Stomach (tissue), 9 donors: Measurements from ENCODE around the gene LRRFIP1. TPM values are rescaled to one million over a fixed set of nuclear protein-coding genes. Genes with fewer than 3 reads are reported as not detected.

Source experiments
- DNase-seq, 2 donors: peaks; one replicate each; pipeline versions ENCODE4 v3.0.0 to v3.0.0-alpha.2; 2013 to 2019
- H3K27ac ChIP-seq, 5 donors: fragments of 200-600 bp in 4 of 5; sonication (generic) in 4 of 5; one replicate each; pipeline ENCODE4 v1.5.1; 2013 to 2019; ENCODE audit warnings: mild to moderate bottlenecking in 1 of 5, moderate library complexity in 1 of 5
- H3K27me3 ChIP-seq, 3 donors: fragments of 200-600 bp; sonication (generic); one replicate each; pipeline ENCODE4 v1.5.1; 2017 to 2019; ENCODE audit warnings: mixed run types in 1 of 3
- H3K36me3 ChIP-seq, 4 donors: fragments of 200-600 bp; sonication (generic); 1 replicate in 3 of 4; 2 replicates in 1 of 4; pipeline ENCODE4 v1.5.1; 2016 to 2019
- H3K4me1 ChIP-seq, 4 donors: fragments of 200-600 bp; sonication (generic); one replicate each; pipeline ENCODE4 v1.5.1; 2016 to 2019
- H3K4me3 ChIP-seq, 4 donors: fragments of 200-600 bp; sonication (generic) in 3 of 4; one replicate each; pipeline ENCODE4 v1.5.1; 2016 to 2019; ENCODE audit warnings: mild to moderate bottlenecking in 1 of 4
- H3K9me3 ChIP-seq, 4 donors: fragments of 200-600 bp; sonication (generic); one replicate each; pipeline ENCODE4 v1.5.1; 2016 to 2019
- EP300 ChIP-seq: sonication (generic); formaldehyde crosslinking; IDR thresholded peaks from one replicate; pipeline ENCODE4 v1.6.1; 2017; ENCODE audit warnings: antibody characterized with exemption
- POLR2A ChIP-seq, 4 donors: fragments of 450-650 bp; IDR thresholded peaks; one replicate each; pipeline ENCODE4 v1.6.1; 2016; ENCODE audit warnings: antibody characterized with exemption in 4 of 4, control low read depth in 2 of 4, mild to moderate bottlenecking in 1 of 4, moderate library complexity in 1 of 4
- POLR2AphosphoS5 ChIP-seq, 3 donors: sonication (generic); formaldehyde crosslinking; IDR thresholded peaks; one replicate each; pipeline ENCODE4 v1.6.1; 2016; ENCODE audit warnings: antibody characterized with exemption in 3 of 3
- WGBS, 5 donors: extraction: QIAGEN DNeasy Blood & Tissue Kit in 3 of 5; methylation state at CpG; one replicate each; pipeline versions ENCODE4 v1.1.5 to v1.1.7; 2013 to 2018; 5-methylcytosine and 5-hydroxymethylcytosine counted together
- intact Hi-C: fragments of 100-400 bp; cut with DNase I; formaldehyde crosslinking; loops from one replicate; pipeline ENCODE4 v1.15.1; 2023; ENCODE audit warnings: low total_unique reads
- polyA plus RNA-seq, 3 donors: library from polyadenylated mRNA; stranded (reverse); fragments of 200-250 nt; gene quantifications; one replicate each; pipeline ENCODE4 v1.2.3, GENCODE V29; 2013
- total RNA-seq, 5 donors: library from RNA; depleted of rRNA; stranded (reverse); fragments of >200 nt; gene quantifications; one replicate each; pipeline versions ENCODE4 v1.1.0 to v1.2.3, GENCODE V29; 2014 to 2016
- TF ChIP-seq, protein P1 (sequence below), 7 experiments: fragments of 450-650 bp in 4 of 7; fragments of 200-600 bp in 3 of 7; sonication (generic) in 3 of 7; IDR thresholded peaks; one replicate each; pipeline ENCODE4 v1.5.1; 2016 to 2019; ENCODE audit warnings: antibody characterized with exemption in 7 of 7, control low read depth in 2 of 7, mild to moderate bottlenecking in 1 of 7
- donor health status: healthy with polysubstance abuse.
- donor health status: Bipolar disorder and iron deficiency.
- donor health status: healthy.

The LRRFIP1 gene
- total and polyA plus RNA-seq, 8 donors = 31.6 to 201 (median 130) TPM

DNA sequence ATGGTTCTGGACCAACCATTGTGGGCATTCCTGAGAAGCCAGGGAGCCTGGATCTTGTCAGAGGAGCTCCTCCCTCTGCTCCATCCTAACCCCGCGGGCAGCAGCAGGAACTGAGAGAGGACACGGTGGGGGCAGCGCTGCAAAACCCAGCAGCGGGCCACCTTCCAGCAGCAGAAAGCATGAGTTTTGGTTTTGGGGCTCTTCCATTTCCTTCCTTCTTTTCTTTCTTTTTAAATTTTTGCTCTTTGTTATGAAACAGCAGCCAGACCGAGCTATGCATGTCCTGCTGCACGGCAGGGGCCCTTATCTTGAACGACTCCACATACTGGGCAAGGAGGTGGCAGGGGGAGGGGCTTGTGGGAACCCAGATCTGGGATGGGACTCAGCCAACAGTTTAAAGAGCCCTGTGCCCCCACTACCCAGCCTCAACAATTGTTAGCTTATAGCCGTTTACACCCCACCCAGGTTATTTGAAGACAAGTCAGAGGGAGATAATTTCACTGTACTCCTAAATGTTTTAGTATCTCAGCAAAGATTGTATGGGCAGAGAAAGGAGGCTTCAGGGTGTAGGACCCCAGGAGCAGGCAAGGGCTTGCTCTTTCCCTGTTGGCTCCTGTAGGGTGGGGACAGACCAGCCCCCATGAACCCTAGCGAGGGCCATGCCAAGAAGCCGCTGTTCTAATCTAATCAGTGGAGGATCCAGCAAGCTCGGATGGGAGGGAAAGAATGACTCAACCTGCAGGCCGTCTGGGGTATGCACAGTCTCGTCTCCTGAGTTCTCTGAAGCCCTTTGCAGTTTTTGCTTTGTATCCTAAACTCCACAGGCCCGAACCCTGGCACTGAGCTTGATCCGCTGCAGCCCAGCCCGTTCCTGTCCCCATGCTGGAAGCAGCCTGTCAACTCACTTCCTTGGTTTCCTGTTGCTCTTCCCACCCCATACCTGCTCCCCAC is 75.3 kb downstream of the LRRFIP1 start:
- H3K4me1 ChIP-seq = peaks cover 98 to 100% (median 99%) of the 10 kb centered on the region in 4 donors
- H3K9me3 ChIP-seq = no peaks in the 10 kb centered on the region
- DNase-seq = peak; percentile 65 to 72
- H3K36me3 ChIP-seq = no peaks in the 10 kb centered on the region
- 7 to 10% (median 8%) methylated on average over 16 to 17 of the region's 17 CpGs for WGBS, 5 donors
- TF ChIP-seq, protein P1, sequence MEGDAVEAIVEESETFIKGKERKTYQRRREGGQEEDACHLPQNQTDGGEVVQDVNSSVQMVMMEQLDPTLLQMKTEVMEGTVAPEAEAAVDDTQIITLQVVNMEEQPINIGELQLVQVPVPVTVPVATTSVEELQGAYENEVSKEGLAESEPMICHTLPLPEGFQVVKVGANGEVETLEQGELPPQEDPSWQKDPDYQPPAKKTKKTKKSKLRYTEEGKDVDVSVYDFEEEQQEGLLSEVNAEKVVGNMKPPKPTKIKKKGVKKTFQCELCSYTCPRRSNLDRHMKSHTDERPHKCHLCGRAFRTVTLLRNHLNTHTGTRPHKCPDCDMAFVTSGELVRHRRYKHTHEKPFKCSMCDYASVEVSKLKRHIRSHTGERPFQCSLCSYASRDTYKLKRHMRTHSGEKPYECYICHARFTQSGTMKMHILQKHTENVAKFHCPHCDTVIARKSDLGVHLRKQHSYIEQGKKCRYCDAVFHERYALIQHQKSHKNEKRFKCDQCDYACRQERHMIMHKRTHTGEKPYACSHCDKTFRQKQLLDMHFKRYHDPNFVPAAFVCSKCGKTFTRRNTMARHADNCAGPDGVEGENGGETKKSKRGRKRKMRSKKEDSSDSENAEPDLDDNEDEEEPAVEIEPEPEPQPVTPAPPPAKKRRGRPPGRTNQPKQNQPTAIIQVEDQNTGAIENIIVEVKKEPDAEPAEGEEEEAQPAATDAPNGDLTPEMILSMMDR (IDR thresholded peaks at IDR 0.05) = no peak
- TF ChIP-seq POLR2AphosphoS5 (IDR thresholded peaks at IDR 0.05) = peak in 2 of 3 donors; percentile 26 to 31
- H3K4me3 ChIP-seq = peak overlapping the region; percentile 3 to 24 (median 15)
- intact Hi-C loops = no loop called here
- H3K27me3 ChIP-seq = no peaks in the 10 kb centered on the region
- H3K27ac ChIP-seq = peak overlapping the region; percentile 11 to 99 (median 98)

DNA sequence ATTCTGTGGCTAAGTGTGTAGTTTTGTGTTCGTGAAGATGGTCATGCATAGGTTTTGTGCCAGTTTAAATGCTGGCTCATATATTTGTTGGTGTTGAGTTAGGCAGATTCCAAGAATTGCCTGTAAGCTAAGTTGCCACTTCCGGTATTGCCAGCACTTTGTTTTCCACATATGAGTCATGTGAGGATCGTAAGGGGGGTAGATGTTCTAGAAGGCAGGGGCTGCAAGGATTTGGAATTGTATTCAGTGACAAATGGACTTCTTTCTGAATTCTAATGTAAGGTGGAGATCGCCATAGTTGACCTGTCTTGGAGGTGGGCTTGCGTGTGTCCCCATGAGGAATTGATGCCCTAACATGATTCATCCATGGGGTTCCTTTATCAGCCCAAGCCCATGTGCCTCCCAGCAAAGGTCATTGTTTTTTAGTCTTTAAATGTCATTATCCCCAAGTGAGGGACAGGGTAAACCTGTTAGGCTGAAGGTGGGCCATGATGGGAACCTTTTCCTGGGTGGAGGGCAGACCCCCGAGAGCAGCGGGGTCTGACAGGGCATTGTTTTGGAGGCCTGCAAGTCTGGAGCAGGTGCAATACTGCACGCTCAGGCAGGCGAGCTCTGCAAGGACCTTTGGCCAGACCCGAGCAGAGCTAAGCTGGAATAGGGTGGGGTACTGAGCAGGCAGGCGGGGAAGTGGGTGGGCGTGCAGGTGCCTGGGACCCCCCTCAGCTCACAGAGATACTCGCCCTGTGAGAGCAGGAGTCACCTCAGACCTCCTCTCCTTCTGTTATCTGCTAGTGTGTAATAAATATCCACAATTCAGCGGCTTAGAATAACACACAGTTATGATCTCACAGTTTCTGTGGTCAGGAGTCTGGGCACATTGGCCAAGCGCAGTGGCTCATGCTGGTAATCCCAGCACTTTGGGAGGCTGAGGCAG is 77.4 kb downstream of the LRRFIP1 start:
- Histone ChIP-seq H3K4me3 (no peak overlapping the region), H3K4me1 (peaks cover 81 to 94% (median 86%) of the 10 kb centered on the region in 4 donors), H3K36me3 (peaks cover 12 to 16% (median 15%) of the 10 kb centered on the region in 4 donors), H3K27ac (peak overlapping the region in 4 of 5 donors; percentile 96 to 99 (median 98)), H3K9me3 (no peaks in the 10 kb centered on the region), H3K27me3 (no peaks in the 10 kb centered on the region)
- intact Hi-C loops = no loop called here
- 67 to 85% (median 74%) methylated on average over 15 of the region's 15 CpGs for WGBS, 5 donors
- no peak for DNase-seq
- TF ChIP-seq POLR2AphosphoS5 (IDR thresholded peaks at IDR 0.05) (peak in 1 of 3 donors; percentile 70), POLR2A (IDR thresholded peaks at IDR 0.05) (no peak), EP300 (no peak)
- TF ChIP-seq, protein P1 (IDR thresholded peaks at IDR 0.05) = no peak

DNA sequence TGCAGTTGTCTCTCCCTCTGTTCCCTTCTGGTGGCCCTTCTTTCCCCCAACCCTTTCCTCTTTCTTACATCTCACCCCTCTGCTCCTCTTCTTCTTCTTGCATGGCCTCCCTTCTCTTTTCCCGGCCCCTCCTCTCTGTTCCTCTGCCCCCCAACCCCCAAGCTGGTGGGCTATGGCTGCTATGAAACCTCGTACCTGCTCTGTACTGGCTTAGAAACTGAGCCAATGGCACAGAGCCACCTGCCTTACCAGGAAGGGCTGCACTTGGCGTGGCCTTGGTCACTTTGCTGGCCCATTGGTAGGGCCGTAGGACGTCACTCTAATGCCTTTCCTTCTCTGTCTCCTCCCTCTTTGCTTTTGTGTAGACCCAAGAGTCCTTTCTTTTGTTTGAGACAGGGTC is 78.9 kb downstream of the LRRFIP1 start:
- Histone ChIP-seq H3K36me3 (peaks cover 21 to 31% (median 29%) of the 10 kb centered on the region in 4 donors), H3K27ac (peak overlapping the region in 3 of 5 donors; percentile 96 to 99 (median 98)), H3K9me3 (no peaks in the 10 kb centered on the region), H3K4me3 (no peak overlapping the region), H3K4me1 (peaks cover 66 to 79% (median 72%) of the 10 kb centered on the region in 4 donors), H3K27me3 (no peaks in the 10 kb centered on the region)
- TF ChIP-seq POLR2AphosphoS5 (IDR thresholded peaks at IDR 0.05) (no peak), EP300 (no peak), POLR2A (IDR thresholded peaks at IDR 0.05) (no peak)
- TF ChIP-seq, protein P1 (IDR thresholded peaks at IDR 0.05) = no peak
- 90 to 96% (median 95%) methylated on average over 5 of the region's 5 CpGs for WGBS, 5 donors
- intact Hi-C loops = no loop called here
- DNase-seq = no peak

GRCh38 chr2:237708065-237708398 is 80.6 kb downstream of the LRRFIP1 start:
- TF ChIP-seq EP300 (no peak), POLR2A (IDR thresholded peaks at IDR 0.05) (no peak), POLR2AphosphoS5 (IDR thresholded peaks at IDR 0.05) (no peak)
- TF ChIP-seq, protein P1 (IDR thresholded peaks at IDR 0.05) = no peak
- Histone ChIP-seq H3K4me1 (peaks cover 48 to 72% (median 57%) of the 10 kb centered on the region in 4 donors), H3K27me3 (no peaks in the 10 kb centered on the region), H3K27ac (peak overlapping the region in 4 of 5 donors; percentile 68 to 99 (median 97)), H3K9me3 (no peaks in the 10 kb centered on the region), H3K4me3 (no peak overlapping the region), H3K36me3 (peaks cover 25 to 45% (median 38%) of the 10 kb centered on the region in 4 donors)
- 76 to 97% (median 91%) methylated on average over 3 of the region's 3 CpGs for WGBS, 5 donors
- intact Hi-C loops = no loop called here
- DNase-seq = no peak
